Gastroesophageal sphincter (tissue), 4 donors: ENCODE results near the gene RNF145. TPM values are rescaled to one million over a fixed set of nuclear protein-coding genes. Genes with fewer than 3 reads are reported as not detected.

Experiments used
- ATAC-seq: fragments of 150-250 bp; one replicate; pipeline ENCODE4 v1.9.1; 2016; ENCODE audit warnings: mild to moderate bottlenecking, moderate library complexity
- H3K27ac ChIP-seq, 4 donors: fragments of 200-600 bp; sonication (generic) in 3 of 4; 1 replicate in 3 of 4; 2 replicates in 1 of 4; pipeline ENCODE4 v1.5.1; 2016 to 2019
- H3K27me3 ChIP-seq: fragments of 200-600 bp; sonication (generic); one replicate; pipeline ENCODE4 v1.5.1; 2019
- H3K36me3 ChIP-seq, 2 donors: fragments of 200-600 bp; sonication (generic); one replicate each; pipeline ENCODE4 v1.5.1; 2019; ENCODE audit warnings: control low read depth in 1 of 2
- H3K4me1 ChIP-seq, 3 donors: fragments of 200-600 bp; sonication (generic); 1 replicate in 2 of 3; 2 replicates in 1 of 3; pipeline ENCODE4 v1.5.1; 2016 to 2019; ENCODE audit warnings: control low read depth in 2 of 3
- H3K4me3 ChIP-seq, 2 donors: fragments of 200-600 bp; sonication (generic); one replicate each; pipeline ENCODE4 v1.5.1; 2019; ENCODE audit warnings: mild to moderate bottlenecking in 1 of 2, moderate library complexity in 1 of 2
- H3K9me3 ChIP-seq, 3 donors: fragments of 200-600 bp; sonication (generic); one replicate each; pipeline ENCODE4 v1.5.1; 2017 to 2019; ENCODE audit warnings: control low read depth in 2 of 3
- EP300 ChIP-seq: sonication (generic); formaldehyde crosslinking; IDR thresholded peaks from one replicate; pipeline ENCODE4 v1.6.1; 2017; ENCODE audit warnings: antibody characterized with exemption, mild to moderate bottlenecking
- POLR2A ChIP-seq, 2 donors: fragments of 450-650 bp; IDR thresholded peaks; one replicate each; pipeline ENCODE4 v1.6.1; 2017; ENCODE audit warnings: antibody characterized with exemption in 2 of 2, mild to moderate bottlenecking in 2 of 2, moderate library complexity in 1 of 2
- POLR2AphosphoS5 ChIP-seq: sonication (generic); formaldehyde crosslinking; IDR thresholded peaks from one replicate; pipeline ENCODE4 v1.6.1; 2017; ENCODE audit warnings: antibody characterized with exemption
- WGBS, 2 donors: methylation state at CpG; one replicate each; pipeline ENCODE4 v1.1.5; 2018; ENCODE audit warnings: low coverage in 1 of 2; 5-methylcytosine and 5-hydroxymethylcytosine counted together
- total RNA-seq, 4 donors: library from RNA; depleted of rRNA; stranded (reverse); fragments of >200 nt; gene quantifications; one replicate each; pipeline ENCODE4 v1.1.0, GENCODE V29; 2016
- TF ChIP-seq, protein P1 (sequence below), 4 experiments: fragments of 200-600 bp in 2 of 4; fragments of 450-650 bp in 2 of 4; sonication (generic) in 1 of 4; IDR thresholded peaks; one replicate each; pipeline ENCODE4 v1.5.1; 2017 to 2019; ENCODE audit warnings: antibody characterized with exemption in 4 of 4, mild to moderate bottlenecking in 2 of 4, moderate library complexity in 2 of 4

Gene RNF145
- total RNA-seq, 4 donors from 2014 or later: 39.3 to 89.4 (median 68.7) TPM

DNA sequence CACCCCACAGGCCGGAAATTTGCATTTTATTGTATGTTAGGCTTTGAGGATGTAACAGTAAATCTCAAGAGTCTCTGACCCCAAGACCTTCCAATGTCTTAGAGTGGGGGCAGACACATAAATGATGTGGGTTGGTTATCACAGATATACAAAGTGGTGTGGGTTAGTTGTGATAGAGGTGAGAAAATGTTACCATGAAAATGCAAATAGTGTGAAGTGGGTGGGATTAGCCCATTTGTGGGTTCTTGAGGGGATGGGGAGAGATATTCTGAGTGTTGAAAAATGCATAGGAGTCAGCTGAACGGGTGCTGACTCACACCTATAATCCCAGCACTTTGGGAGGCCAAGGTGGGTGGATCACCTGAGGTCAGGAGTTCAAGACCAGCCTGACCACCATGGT, 7.9 kb upstream of the RNF145 start:
- Histone ChIP-seq H3K36me3 (no peaks in the 10 kb centered on the region), H3K9me3 (no peaks in the 10 kb centered on the region), H3K4me3 (no peak overlapping the region), H3K27ac (no peak overlapping the region), H3K4me1 (no peaks in the 10 kb centered on the region), H3K27me3 (no peaks in the 10 kb centered on the region)
- TF ChIP-seq EP300: no peak
- TF ChIP-seq POLR2A (IDR thresholded peaks at IDR 0.05): no peak
- TF ChIP-seq POLR2AphosphoS5: no peak
- TF ChIP-seq, protein P1, sequence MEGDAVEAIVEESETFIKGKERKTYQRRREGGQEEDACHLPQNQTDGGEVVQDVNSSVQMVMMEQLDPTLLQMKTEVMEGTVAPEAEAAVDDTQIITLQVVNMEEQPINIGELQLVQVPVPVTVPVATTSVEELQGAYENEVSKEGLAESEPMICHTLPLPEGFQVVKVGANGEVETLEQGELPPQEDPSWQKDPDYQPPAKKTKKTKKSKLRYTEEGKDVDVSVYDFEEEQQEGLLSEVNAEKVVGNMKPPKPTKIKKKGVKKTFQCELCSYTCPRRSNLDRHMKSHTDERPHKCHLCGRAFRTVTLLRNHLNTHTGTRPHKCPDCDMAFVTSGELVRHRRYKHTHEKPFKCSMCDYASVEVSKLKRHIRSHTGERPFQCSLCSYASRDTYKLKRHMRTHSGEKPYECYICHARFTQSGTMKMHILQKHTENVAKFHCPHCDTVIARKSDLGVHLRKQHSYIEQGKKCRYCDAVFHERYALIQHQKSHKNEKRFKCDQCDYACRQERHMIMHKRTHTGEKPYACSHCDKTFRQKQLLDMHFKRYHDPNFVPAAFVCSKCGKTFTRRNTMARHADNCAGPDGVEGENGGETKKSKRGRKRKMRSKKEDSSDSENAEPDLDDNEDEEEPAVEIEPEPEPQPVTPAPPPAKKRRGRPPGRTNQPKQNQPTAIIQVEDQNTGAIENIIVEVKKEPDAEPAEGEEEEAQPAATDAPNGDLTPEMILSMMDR (IDR thresholded peaks at IDR 0.05): no peak
- WGBS, 2 donors: 70 to 76% methylated on average over 1 to 2 of the region's 2 CpGs
- ATAC-seq: no peak

DNA sequence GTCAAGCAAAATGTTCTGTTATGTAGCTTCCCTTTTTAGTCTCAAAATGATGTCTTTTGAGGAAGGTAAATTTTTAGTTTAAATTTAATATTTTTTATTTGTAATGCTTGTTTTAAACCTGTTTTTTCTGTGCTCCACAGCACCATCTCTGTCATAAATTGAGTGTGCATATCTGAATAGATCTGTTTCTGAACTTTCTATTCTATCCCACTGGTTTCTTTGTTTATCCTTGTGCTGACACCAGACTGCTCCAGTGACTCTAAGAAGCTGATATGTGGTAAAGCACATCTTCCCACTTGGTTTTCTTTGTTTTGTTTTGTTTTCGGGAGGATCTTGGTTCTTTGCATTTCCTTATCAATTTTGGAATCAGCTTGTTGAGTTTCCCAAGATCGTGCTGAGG, 7.1 kb upstream of the RNF145 start:
- Histone ChIP-seq H3K36me3 (no peaks in the 10 kb centered on the region), H3K4me3 (no peak overlapping the region), H3K4me1 (no peaks in the 10 kb centered on the region), H3K27me3 (no peaks in the 10 kb centered on the region), H3K9me3 (no peaks in the 10 kb centered on the region), H3K27ac (no peak overlapping the region)
- no peak for ATAC-seq
- 52 to 66% methylated on average over 2 of the region's 2 CpGs for WGBS, 2 donors
- no peak for TF ChIP-seq POLR2A (IDR thresholded peaks at IDR 0.05)
- TF ChIP-seq POLR2AphosphoS5: no peak
- TF ChIP-seq, protein P1 (IDR thresholded peaks at IDR 0.05): no peak
- no peak for TF ChIP-seq EP300

DNA sequence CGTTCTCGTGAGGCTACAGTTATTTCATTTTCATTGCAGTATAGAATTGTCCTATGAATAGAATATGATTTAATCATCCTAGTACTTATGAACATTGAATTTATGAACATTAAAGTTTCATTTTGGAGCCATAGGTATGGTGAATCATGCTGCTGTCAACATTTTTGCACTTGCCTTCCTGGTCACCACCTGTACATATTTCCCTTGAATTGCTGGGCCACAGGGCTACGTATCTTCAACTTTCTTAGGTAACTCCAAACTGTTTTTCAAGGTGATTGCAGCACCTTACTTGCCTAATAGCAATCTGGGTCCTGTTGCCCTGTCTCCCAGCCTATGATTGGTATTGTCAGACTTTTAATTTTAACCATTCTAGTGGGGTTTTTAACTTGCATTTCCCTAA, 6.5 kb upstream of the RNF145 start:
- Histone ChIP-seq H3K27ac (no peak overlapping the region), H3K9me3 (no peaks in the 10 kb centered on the region), H3K4me3 (no peak overlapping the region), H3K4me1 (no peaks in the 10 kb centered on the region), H3K27me3 (no peaks in the 10 kb centered on the region), H3K36me3 (no peaks in the 10 kb centered on the region)
- ATAC-seq: no peak
- WGBS, 2 donors: 88 to 95% methylated on average over 3 of the region's 3 CpGs
- TF ChIP-seq, protein P1 (IDR thresholded peaks at IDR 0.05): no peak
- TF ChIP-seq POLR2AphosphoS5: no peak

DNA sequence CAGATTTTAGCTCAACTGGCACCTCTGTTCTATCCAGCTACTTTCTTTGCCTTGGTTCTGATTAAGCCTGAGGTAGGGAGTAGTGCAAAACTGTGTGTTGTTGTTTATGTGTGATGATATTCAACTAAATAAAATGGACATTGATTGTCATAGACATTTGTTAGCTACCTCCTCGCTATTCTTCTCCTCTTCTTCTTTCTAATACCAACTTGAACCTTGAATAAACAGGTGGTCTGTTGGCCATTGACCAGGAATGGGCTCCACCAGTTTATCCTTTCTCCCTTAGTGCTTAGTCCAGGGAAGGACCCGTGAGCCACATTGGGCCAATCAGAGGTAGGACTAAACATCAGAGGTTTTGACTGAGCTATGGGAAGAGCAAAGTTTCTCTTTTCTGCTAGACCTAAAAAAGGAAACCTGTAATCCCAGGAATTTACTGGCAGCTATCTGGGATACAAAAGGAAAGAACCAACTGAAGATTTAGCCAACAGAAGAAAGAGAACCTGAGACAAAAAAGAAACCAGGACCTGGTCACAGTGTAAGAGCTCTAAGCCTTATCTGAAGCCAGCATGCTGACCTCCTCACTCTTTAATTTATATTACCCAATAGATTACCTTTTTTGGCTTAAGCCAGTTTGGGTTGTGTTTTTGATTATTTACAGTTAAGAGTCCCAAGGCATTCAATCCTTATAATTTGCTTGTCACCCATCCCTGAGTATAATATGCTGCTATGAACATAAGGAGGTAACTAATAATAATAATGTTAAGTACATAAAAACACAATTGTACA, 5.3 kb upstream of the RNF145 start:
- Histone ChIP-seq H3K27me3 (no peaks in the 10 kb centered on the region), H3K27ac (no peak overlapping the region), H3K4me1 (peaks cover 0 to 6% (median 3%) of the 10 kb centered on the region in 3 donors), H3K36me3 (no peaks in the 10 kb centered on the region), H3K9me3 (no peaks in the 10 kb centered on the region), H3K4me3 (no peak overlapping the region)
- ATAC-seq: no peak
- TF ChIP-seq POLR2A (IDR thresholded peaks at IDR 0.05) (no peak), EP300 (no peak), POLR2AphosphoS5 (no peak)
- TF ChIP-seq, protein P1 (IDR thresholded peaks at IDR 0.05): no peak
- WGBS, 2 donors: 83 to 87% methylated on average over 2 of the region's 2 CpGs
